ENCODE measurements around the gene OXTR.

OXTR gene

GRCh38 chr3:8741581-8742261, 27.7 kb downstream of the OXTR start:
- H3K27me3 ChIP-seq, result no peaks in the 10 kb centered on the region
- no peak for DNase-seq
- TF ChIP-seq CTCF (IDR thresholded peaks at IDR 0.05; ENCODE audit: low read depth, low read length), result no peak
- H3K36me3 ChIP-seq, result no peaks in the 10 kb centered on the region
- no peaks in the 10 kb centered on the region for H3K4me1 ChIP-seq
- no peaks in the 10 kb centered on the region for H3K9me3 ChIP-seq
- H3K4me3 ChIP-seq (ENCODE audit: low read depth, low read length), result no peak overlapping the region

GRCh38 chr3:8739757-8740504, 29.5 kb downstream of the OXTR start:
- no peak for TF ChIP-seq CTCF (IDR thresholded peaks at IDR 0.05; ENCODE audit: low read depth, low read length)
- H3K4me3 ChIP-seq (ENCODE audit: low read depth, low read length), result no peak overlapping the region
- no peaks in the 10 kb centered on the region for H3K9me3 ChIP-seq
- H3K27me3 ChIP-seq, result no peaks in the 10 kb centered on the region
- H3K36me3 ChIP-seq, result no peaks in the 10 kb centered on the region
- DNase-seq, result no peak
- no peaks in the 10 kb centered on the region for H3K4me1 ChIP-seq

- no peak for TF ChIP-seq CTCF (IDR thresholded peaks at IDR 0.05; ENCODE audit: low read depth, low read length)
Measured at GRCh38 chr3:8738639-8739038, 30.8 kb downstream of the OXTR start.

GRCh38 chr3:8737823-8738222, 31.6 kb downstream of the OXTR start:
- no peaks in the 10 kb centered on the region for H3K27me3 ChIP-seq
- no peaks in the 10 kb centered on the region for H3K36me3 ChIP-seq
- no peaks in the 10 kb centered on the region for H3K9me3 ChIP-seq
- TF ChIP-seq CTCF (IDR thresholded peaks at IDR 0.05; ENCODE audit: low read depth, low read length), result no peak
- no peak overlapping the region for H3K4me3 ChIP-seq (ENCODE audit: low read depth, low read length)
- DNase-seq, result no peak
- no peaks in the 10 kb centered on the region for H3K4me1 ChIP-seq

More at GRCh38 chr3:8738639-8739038, 30.8 kb downstream of the OXTR start:
- no peaks in the 10 kb centered on the region for H3K4me1 ChIP-seq
- H3K4me3 ChIP-seq (ENCODE audit: low read depth, low read length), result no peak overlapping the region
- H3K36me3 ChIP-seq, result no peaks in the 10 kb centered on the region
- no peaks in the 10 kb centered on the region for H3K9me3 ChIP-seq
- H3K27me3 ChIP-seq, result no peaks in the 10 kb centered on the region
- no peak for DNase-seq

GRCh38 chr3:8737301-8737700, 32.1 kb downstream of the OXTR start:
- DNase-seq, result no peak
- H3K4me1 ChIP-seq, result no peaks in the 10 kb centered on the region
- no peak overlapping the region for H3K4me3 ChIP-seq (ENCODE audit: low read depth, low read length)
- no peaks in the 10 kb centered on the region for H3K9me3 ChIP-seq
- TF ChIP-seq CTCF (IDR thresholded peaks at IDR 0.05; ENCODE audit: low read depth, low read length), result no peak
- no peaks in the 10 kb centered on the region for H3K36me3 ChIP-seq
- H3K27me3 ChIP-seq, result no peaks in the 10 kb centered on the region

- no peak for DNase-seq
- Histone ChIP-seq H3K27me3 (no peaks in the 10 kb centered on the region), H3K9me3 (no peaks in the 10 kb centered on the region), H3K4me3 (ENCODE audit: low read depth, low read length) (no peak overlapping the region), H3K4me1 (no peaks in the 10 kb centered on the region), H3K36me3 (no peaks in the 10 kb centered on the region)
- TF ChIP-seq CTCF (IDR thresholded peaks at IDR 0.05; ENCODE audit: low read depth, low read length), result no peak
Measured at GRCh38 chr3:8736436-8736835, 33.0 kb downstream of the OXTR start.
